PC-9 (cell line): Measurements from ENCODE around the gene TMEM147. TPM values are rescaled to one million over a fixed set of nuclear protein-coding genes. Genes with fewer than 3 reads are reported as not detected.
A peak's percentile ranks its signal among the peaks of the same experiment; 100 is the strongest.

Experiments used
- BruUV-seq: library from RNA; stranded (reverse); fragments of 400-500 nt; replicated peaks from 2 replicates; lab custom pipeline; 2021; lab: Mats Ljungman, UMichigan
- CTCF ChIA-PET: fragments of 300-600 bp; sonication (Branson Sonifier 250); formaldehyde crosslinking; loops from one replicate; lab custom pipeline; 2022; ENCODE audit warnings: antibody characterized with exemption; lab: Charles Lee
- POLR2A ChIA-PET: fragments of 300-600 bp; sonication (Branson Sonifier 250); formaldehyde crosslinking; loops from one replicate; lab custom pipeline; 2022; ENCODE audit warnings: antibody characterized with exemption; ENCODE audit not compliant: unreplicated experiment; lab: Charles Lee
- DNase-seq, 2 experiments: peaks; one replicate each; pipeline versions ENCODE4 v3.0.0 to v3.0.0-alpha.2; 2015 to 2022; ENCODE audit warnings: mixed read lengths in 1 of 2
- H2AFZ ChIP-seq: fragments of 200-600 bp; sonication (generic); 2 replicates; pipeline ENCODE4 v1.8.1; 2017; ENCODE audit warnings: antibody characterized with exemption
- H3F3A ChIP-seq: fragments of 200-600 bp; sonication (generic); 2 replicates; pipeline ENCODE4 v1.8.1; 2017; ENCODE audit warnings: antibody characterized with exemption, mild to moderate bottlenecking, low read depth; ENCODE audit not compliant: insufficient read depth
- H3K27ac ChIP-seq: fragments of 200-600 bp; sonication (generic); 2 replicates; pipeline ENCODE4 v1.6.1; 2016; ENCODE audit warnings: mixed run types
- H3K27me3 ChIP-seq: fragments of 200-600 bp; sonication (generic); 2 replicates; pipeline ENCODE4 v1.6.1; 2016; ENCODE audit warnings: low read depth, mixed run types; ENCODE audit not compliant: insufficient read depth
- H3K36me3 ChIP-seq: fragments of 200-600 bp; sonication (generic); 2 replicates; pipeline ENCODE4 v1.6.1; 2016; ENCODE audit warnings: low read depth, mixed run types
- H3K4me1 ChIP-seq: fragments of 200-600 bp; sonication (generic); replicated peaks from 2 replicates; pipeline ENCODE4 v1.6.1; 2016; ENCODE audit warnings: mixed run types; ENCODE audit not compliant: insufficient read depth
- H3K4me2 ChIP-seq: fragments of 200-600 bp; sonication (generic); 2 replicates; pipeline ENCODE4 v1.6.1; 2017; ENCODE audit warnings: mixed run types
- H3K4me3 ChIP-seq: fragments of 200-600 bp; sonication (generic); 2 replicates; pipeline ENCODE4 v1.6.1; 2016; ENCODE audit warnings: mixed run types
- H3K79me2 ChIP-seq: fragments of 200-600 bp; sonication (generic); 2 replicates; pipeline ENCODE4 v1.6.1; 2017; ENCODE audit warnings: low read depth, mixed run types
- H3K9me2 ChIP-seq: fragments of 200-600 bp; sonication (generic); 2 replicates; pipeline ENCODE4 v1.8.1; 2017; ENCODE audit warnings: mild to moderate bottlenecking; ENCODE audit not compliant: insufficient read depth
- H3K9me3 ChIP-seq: fragments of 200-600 bp; sonication (generic); 2 replicates; pipeline ENCODE4 v1.8.1; 2016; ENCODE audit warnings: low read depth; ENCODE audit not compliant: insufficient read depth
- H4K20me1 ChIP-seq: fragments of 200-600 bp; sonication (generic); 2 replicates; pipeline ENCODE4 v1.8.1; 2017; ENCODE audit not compliant: insufficient read depth
- EZH2 ChIP-seq: fragments of 200-600 bp; sonication (generic); IDR thresholded peaks from 2 replicates; pipeline ENCODE4 v1.8.0; 2017; ENCODE audit warnings: antibody characterized with exemption, low read depth
- intact Hi-C: fragments of 100-400 bp; cut with micrococcal nuclease; formaldehyde crosslinking; loops from one replicate; pipeline ENCODE4 v1.10.0; 2022; ENCODE audit not compliant: unreplicated experiment
- total RNA-seq: library from RNA; stranded (reverse); gene quantifications from 2 replicates; pipeline ENCODE4 v1.2.3, GENCODE V29; 2021
- TF ChIP-seq, protein P1 (sequence below): fragments of 200-600 bp; sonication (generic); conservative IDR thresholded peaks from 2 replicates; pipeline ENCODE4 v1.6.1; 2017; ENCODE audit warnings: mixed run types, antibody characterized with exemption, mild to moderate bottlenecking, moderate library complexity

Gene TMEM147
- total RNA-seq, 1 experiment from 2014 or later: 82.6 TPM

GRCh38 chr19:35508129-35508528 is 37.3 kb upstream of the TMEM147 start:
- DNase-seq: no peak
- Histone ChIP-seq H3K79me2 (peaks cover 19% of the 10 kb centered on the region), H3K4me1 (peaks cover 13% of the 10 kb centered on the region; the same call in 1 of the 2 replicates), H4K20me1 (peaks cover 4% of the 10 kb centered on the region; the same call in 1 of the 2 replicates), H3K4me2 (peak overlapping the region; percentile 94; the same call in 1 of the 2 replicates), H3K27me3 (no peaks in the 10 kb centered on the region), H2AFZ (no peak overlapping the region), H3F3A (peaks cover 9% of the 10 kb centered on the region; the same call in 1 of the 2 replicates), H3K9me2 (no peaks in the 10 kb centered on the region), H3K4me3 (no peak overlapping the region), H3K27ac (no peak overlapping the region), H3K9me3 (no peaks in the 10 kb centered on the region), H3K36me3 (peaks cover 8% of the 10 kb centered on the region; the same call in 1 of the 2 replicates)
- TF ChIP-seq, protein P1, sequence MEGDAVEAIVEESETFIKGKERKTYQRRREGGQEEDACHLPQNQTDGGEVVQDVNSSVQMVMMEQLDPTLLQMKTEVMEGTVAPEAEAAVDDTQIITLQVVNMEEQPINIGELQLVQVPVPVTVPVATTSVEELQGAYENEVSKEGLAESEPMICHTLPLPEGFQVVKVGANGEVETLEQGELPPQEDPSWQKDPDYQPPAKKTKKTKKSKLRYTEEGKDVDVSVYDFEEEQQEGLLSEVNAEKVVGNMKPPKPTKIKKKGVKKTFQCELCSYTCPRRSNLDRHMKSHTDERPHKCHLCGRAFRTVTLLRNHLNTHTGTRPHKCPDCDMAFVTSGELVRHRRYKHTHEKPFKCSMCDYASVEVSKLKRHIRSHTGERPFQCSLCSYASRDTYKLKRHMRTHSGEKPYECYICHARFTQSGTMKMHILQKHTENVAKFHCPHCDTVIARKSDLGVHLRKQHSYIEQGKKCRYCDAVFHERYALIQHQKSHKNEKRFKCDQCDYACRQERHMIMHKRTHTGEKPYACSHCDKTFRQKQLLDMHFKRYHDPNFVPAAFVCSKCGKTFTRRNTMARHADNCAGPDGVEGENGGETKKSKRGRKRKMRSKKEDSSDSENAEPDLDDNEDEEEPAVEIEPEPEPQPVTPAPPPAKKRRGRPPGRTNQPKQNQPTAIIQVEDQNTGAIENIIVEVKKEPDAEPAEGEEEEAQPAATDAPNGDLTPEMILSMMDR: no peak
- no TSS peak for BruUV-seq
- intact Hi-C loops: no loop called here
- ChIA-PET CTCF (no interaction called here), POLR2A (interaction anchor here (0.6 kb wide), 1 partner anchor 136 kb away, joined by 8 read pairs; no protein-coding TSS in a partner anchor)

DNA sequence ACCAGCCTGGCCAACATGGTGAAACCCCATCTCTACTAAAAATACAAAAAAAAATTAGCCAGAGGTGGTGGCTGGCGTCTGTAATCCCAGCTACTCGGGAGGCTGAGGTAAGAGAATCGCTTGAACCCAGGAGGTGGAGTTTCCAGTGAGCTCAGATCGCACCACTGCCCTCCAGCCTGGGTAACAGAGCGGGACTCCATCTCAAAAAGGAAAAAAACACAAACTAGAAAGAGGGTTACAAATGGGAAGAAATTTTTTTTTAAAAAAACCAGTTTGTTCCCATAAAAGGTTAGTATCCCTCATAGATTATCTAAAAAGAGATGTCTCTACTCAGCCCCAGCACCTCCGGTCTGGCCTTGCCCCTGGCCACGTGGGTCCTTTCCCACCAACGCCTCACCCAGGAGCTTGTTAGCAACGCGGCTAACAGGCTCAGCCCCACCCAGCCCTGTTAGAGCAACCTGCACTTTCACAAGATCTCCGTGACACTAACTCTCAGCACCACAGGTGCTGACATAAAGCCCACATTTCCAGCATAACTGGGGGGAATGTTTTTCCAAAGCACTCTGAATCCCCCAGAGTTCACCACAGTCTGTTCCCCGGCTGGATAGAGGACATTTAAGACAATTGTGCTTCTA is 36.3 kb upstream of the TMEM147 start:
- peak overlapping the region; percentile 86 for H2AFZ ChIP-seq
- peak overlapping the region; percentile 90 for H3K27ac ChIP-seq
- POLR2A ChIA-PET: interaction anchor here (0.5 to 0.6 kb wide), 2 partner anchors 61 to 239 kb away, joined by 3 to 8 read pairs; partner anchors contain the start of gene LIN37
- CTCF ChIA-PET: interaction anchor here (0.6 to 2.3 kb wide), 3 partner anchors 14 to 39 kb away, joined by 3 to 10 read pairs (median 3); no protein-coding TSS in a partner anchor
- H3K4me2 ChIP-seq: peak overlapping the region; percentile 94
- peaks cover 4% of the 10 kb centered on the region; the same call in 1 of the 2 replicates for H4K20me1 ChIP-seq
- H3F3A ChIP-seq: peaks cover 9% of the 10 kb centered on the region; the same call in 1 of the 2 replicates
- no peaks in the 10 kb centered on the region for H3K9me2 ChIP-seq
- H3K27me3 ChIP-seq: no peaks in the 10 kb centered on the region
- peak; percentile 69 to 70 for DNase-seq
- H3K79me2 ChIP-seq: peaks cover 19% of the 10 kb centered on the region
- no peaks in the 10 kb centered on the region for H3K9me3 ChIP-seq
- no TSS peak for BruUV-seq
- no peak for TF ChIP-seq EZH2
- TF ChIP-seq, protein P1: no peak; the same call in 1 of the 2 replicates
- peaks cover 22% of the 10 kb centered on the region for H3K4me1 ChIP-seq
- peak overlapping the region; percentile 77 for H3K4me3 ChIP-seq
- peaks cover 8% of the 10 kb centered on the region; the same call in 1 of the 2 replicates for H3K36me3 ChIP-seq
- intact Hi-C loops: no loop called here

DNA sequence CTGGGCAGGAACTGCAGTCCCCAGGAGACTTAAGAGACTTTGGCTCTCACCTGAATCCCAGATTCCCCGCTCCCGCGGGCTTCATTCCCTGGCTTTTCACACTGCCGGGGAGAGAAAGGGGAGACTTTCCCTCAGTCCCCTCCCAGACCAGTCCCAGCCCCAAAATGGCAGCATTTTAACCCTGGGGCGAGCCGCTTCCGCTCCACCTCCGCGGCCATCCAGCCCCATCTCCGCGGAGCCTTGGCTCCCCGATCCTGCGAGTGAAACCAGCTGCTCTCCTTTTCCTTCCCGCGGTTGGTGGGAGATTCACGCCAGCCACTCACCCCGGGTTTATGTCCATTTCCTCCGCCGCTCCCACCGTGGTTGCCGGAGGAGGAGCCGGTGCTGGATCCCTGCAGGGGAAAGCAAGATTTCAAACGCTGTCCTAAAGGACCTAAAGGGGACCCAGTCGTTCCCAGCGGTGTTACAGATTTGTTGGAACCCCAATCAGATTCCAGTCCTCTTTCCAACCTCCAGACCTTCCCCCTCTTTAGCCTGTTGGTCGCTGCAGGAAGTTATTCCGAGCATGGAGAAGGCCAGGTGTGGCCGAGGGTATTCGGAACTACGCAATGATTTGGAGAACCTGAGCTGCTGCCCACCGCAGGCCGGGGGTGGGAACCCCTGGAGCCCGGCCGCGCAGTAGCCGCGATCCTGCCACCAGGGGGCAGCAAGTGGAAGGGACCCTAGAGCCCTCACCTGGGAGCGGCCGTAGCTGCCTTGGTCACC is 35.4 kb upstream of the TMEM147 start:
- H4K20me1 ChIP-seq: peaks cover 4% of the 10 kb centered on the region; the same call in 1 of the 2 replicates

More for the DNA sequence above, 35.4 kb upstream of the TMEM147 start:
- H3K36me3 ChIP-seq: peaks cover 8% of the 10 kb centered on the region; the same call in 1 of the 2 replicates
- TSS peak; percentile 77 for BruUV-seq
- H3K27me3 ChIP-seq: no peaks in the 10 kb centered on the region
- CTCF ChIA-PET: interaction anchor here (0.6 to 2.3 kb wide), 6 partner anchors 22 to 219 kb away, joined by 3 to 10 read pairs (median 4); partner anchors contain the start of gene COX6B1
- peaks cover 9% of the 10 kb centered on the region; the same call in 1 of the 2 replicates for H3F3A ChIP-seq
- peak overlapping the region; percentile 94 for H3K4me2 ChIP-seq
- H3K79me2 ChIP-seq: peaks cover 19% of the 10 kb centered on the region
- peak; percentile 81 to 95 for DNase-seq
- no peak for TF ChIP-seq EZH2
- TF ChIP-seq, protein P1: peak; percentile 97
- H3K4me3 ChIP-seq: peak overlapping the region; percentile 77
- H3K4me1 ChIP-seq: peaks cover 24% of the 10 kb centered on the region
- POLR2A ChIA-PET: interaction anchor here (0.5 to 0.7 kb wide), 7 partner anchors 13 to 307 kb away, joined by 3 to 7 read pairs (median 4); partner anchors contain the start of gene LIN37
- no peaks in the 10 kb centered on the region for H3K9me3 ChIP-seq
- intact Hi-C loops: loop anchor here (1.0 to 5.0 kb wide), 4 partner anchors 35 to 207 kb away; partner anchors contain the start of gene TMEM147
- peak overlapping the region; percentile 90 for H3K27ac ChIP-seq
- H2AFZ ChIP-seq: peak overlapping the region; percentile 86
- H3K9me2 ChIP-seq: no peaks in the 10 kb centered on the region
